Measurements from ENCODE around the gene TGFBR3. TPM values are rescaled to one million over a fixed set of nuclear protein-coding genes. Genes with fewer than 3 reads are reported as not detected.

TGFBR3 gene
- total and polyA plus RNA-seq, 2 of the 4 experiments (the other 2 are of a cell fraction) = 3.0 to 11.3 TPM

DNA sequence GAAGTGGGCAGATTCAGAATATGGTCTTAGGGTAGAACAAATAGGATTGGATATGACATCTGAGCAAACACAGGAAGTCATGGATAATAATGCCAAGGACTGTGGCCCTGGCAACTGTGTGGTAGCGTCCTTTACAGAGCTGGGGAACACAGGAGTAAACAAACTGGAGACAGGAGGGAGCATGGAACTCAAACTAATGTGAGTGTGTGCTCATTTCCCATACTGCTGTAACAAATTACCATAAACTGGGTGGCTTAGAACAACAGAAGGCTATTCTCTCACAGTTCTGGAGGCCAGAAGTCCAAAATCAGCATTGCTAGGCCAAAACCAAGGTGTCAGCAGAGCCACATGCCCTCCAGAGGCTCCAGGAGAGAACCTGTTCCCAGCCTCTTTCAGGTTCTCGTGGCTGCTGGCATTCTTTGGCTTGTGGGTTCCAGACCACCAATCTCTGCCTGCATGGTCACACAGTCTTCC, 106.4 kb downstream of the TGFBR3 start:
- H2AFZ ChIP-seq (replicated peaks; ENCODE audit: low read length, poor library complexity) = no peak overlapping the region
- dilution Hi-C loops (cut with HindIII; ENCODE audit: low sequenced_read_pairs, unreplicated experiment) = no loop called here
- H3K4me2 ChIP-seq (ENCODE audit: low read depth, low read length) = no peak overlapping the region
- ChIA-PET POLR2A (ENCODE audit: unreplicated experiment) (no interaction called here), CTCF (no interaction called here)
- H3K4ac ChIP-seq (ENCODE audit: low read depth, low read length) = 0 out of 2 replicates have a peak overlapping the region, but pooled peaks have one; percentile 20
- intact Hi-C loops (cut with micrococcal nuclease) = loop anchor here (5.0 kb wide), 1 partner anchor 108 kb away; the partner anchor contains the start of gene TGFBR3
- no peak overlapping the region for H3K14ac ChIP-seq (replicated peaks; ENCODE audit: low read depth, low read length)
- H3K27ac ChIP-seq (ENCODE audit: insufficient read depth, low read length) = no peak overlapping the region
- H3K9me3 ChIP-seq (ENCODE audit: control insufficient read depth, insufficient read depth, low read length) = no peaks in the 10 kb centered on the region
- no peak overlapping the region for H2AK9ac ChIP-seq (replicated peaks; ENCODE audit: low read depth, low read length, poor library complexity)
- peak overlapping the region; percentile 40; the same call in 1 of the 2 replicates for H2AK5ac ChIP-seq (ENCODE audit: low read depth, low read length)
- no TSS peak for BruUV-seq (replicated peaks)
- peaks cover 15% of the 10 kb centered on the region for H3K9me1 ChIP-seq (ENCODE audit: insufficient read depth, low read length)
- no peak for TF ChIP-seq CHD1 (IDR thresholded peaks at IDR 0.05; ENCODE audit: low read depth, low read length)
- TF ChIP-seq RFX5 (IDR thresholded peaks at IDR 0.05; ENCODE audit: low read depth, low read length) = no peak
- no peak for TF ChIP-seq SMC3 (IDR thresholded peaks at IDR 0.05; ENCODE audit: low read depth, low read length)
- TF ChIP-seq POLR2A (IDR thresholded peaks at IDR 0.05; ENCODE audit: low read depth, low read length) = no peak
- no peak for TF ChIP-seq BHLHE40 (IDR thresholded peaks at IDR 0.05; ENCODE audit: low read depth, low read length)
- TF ChIP-seq RAD21 (IDR thresholded peaks at IDR 0.05; ENCODE audit: low read length) = no peak
- TF ChIP-seq, protein P1, sequence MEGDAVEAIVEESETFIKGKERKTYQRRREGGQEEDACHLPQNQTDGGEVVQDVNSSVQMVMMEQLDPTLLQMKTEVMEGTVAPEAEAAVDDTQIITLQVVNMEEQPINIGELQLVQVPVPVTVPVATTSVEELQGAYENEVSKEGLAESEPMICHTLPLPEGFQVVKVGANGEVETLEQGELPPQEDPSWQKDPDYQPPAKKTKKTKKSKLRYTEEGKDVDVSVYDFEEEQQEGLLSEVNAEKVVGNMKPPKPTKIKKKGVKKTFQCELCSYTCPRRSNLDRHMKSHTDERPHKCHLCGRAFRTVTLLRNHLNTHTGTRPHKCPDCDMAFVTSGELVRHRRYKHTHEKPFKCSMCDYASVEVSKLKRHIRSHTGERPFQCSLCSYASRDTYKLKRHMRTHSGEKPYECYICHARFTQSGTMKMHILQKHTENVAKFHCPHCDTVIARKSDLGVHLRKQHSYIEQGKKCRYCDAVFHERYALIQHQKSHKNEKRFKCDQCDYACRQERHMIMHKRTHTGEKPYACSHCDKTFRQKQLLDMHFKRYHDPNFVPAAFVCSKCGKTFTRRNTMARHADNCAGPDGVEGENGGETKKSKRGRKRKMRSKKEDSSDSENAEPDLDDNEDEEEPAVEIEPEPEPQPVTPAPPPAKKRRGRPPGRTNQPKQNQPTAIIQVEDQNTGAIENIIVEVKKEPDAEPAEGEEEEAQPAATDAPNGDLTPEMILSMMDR (conservative IDR thresholded peaks at IDR 0.05; ENCODE audit: low read depth, low read length) = no peak
- TF ChIP-seq MAZ (IDR thresholded peaks at IDR 0.05; ENCODE audit: borderline replicate concordance, low read depth, low read length) = no peak
- TF ChIP-seq MXI1 (IDR thresholded peaks at IDR 0.05; ENCODE audit: borderline replicate concordance, low read depth, low read length) = no peak
- no peak for TF ChIP-seq NFE2L2 (IDR thresholded peaks at IDR 0.05; ENCODE audit: low read depth, low read length)
- no peak for TF ChIP-seq MAFK (IDR thresholded peaks at IDR 0.05; ENCODE audit: low read depth, low read length)
- TF ChIP-seq, protein P2, sequence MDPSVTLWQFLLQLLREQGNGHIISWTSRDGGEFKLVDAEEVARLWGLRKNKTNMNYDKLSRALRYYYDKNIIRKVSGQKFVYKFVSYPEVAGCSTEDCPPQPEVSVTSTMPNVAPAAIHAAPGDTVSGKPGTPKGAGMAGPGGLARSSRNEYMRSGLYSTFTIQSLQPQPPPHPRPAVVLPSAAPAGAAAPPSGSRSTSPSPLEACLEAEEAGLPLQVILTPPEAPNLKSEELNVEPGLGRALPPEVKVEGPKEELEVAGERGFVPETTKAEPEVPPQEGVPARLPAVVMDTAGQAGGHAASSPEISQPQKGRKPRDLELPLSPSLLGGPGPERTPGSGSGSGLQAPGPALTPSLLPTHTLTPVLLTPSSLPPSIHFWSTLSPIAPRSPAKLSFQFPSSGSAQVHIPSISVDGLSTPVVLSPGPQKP (IDR thresholded peaks at IDR 0.05; ENCODE audit: borderline replicate concordance, low read depth, low read length) = no peak
- TF ChIP-seq FOS (IDR thresholded peaks at IDR 0.05; ENCODE audit: low read depth, low read length) = no peak
- no peak for TF ChIP-seq RCOR1 (IDR thresholded peaks at IDR 0.05; ENCODE audit: insufficient replicate concordance, low read length)
- TF ChIP-seq USF2 (IDR thresholded peaks at IDR 0.05; ENCODE audit: low read depth, low read length) = no peak
- TF ChIP-seq CEBPB (IDR thresholded peaks at IDR 0.05; ENCODE audit: low read depth, low read length) = no peak
- no peak overlapping the region for H2BK5ac ChIP-seq (ENCODE audit: low read depth, low read length, poor library complexity, severe bottlenecking)
- peaks cover 20% of the 10 kb centered on the region for H3K4me1 ChIP-seq (ENCODE audit: control insufficient read depth, insufficient read depth, low read length)
- no peaks in the 10 kb centered on the region for H3K27me3 ChIP-seq (ENCODE audit: control insufficient read depth, insufficient read depth, low read length)
- H2BK120ac ChIP-seq (ENCODE audit: low read depth, low read length) = no peak overlapping the region
- no peak overlapping the region for H3K18ac ChIP-seq (ENCODE audit: low read depth, low read length)
- H3K56ac ChIP-seq (ENCODE audit: extremely low read depth, insufficient read depth, low read length) = no peak overlapping the region
- no peak overlapping the region for H3K23ac ChIP-seq (ENCODE audit: low read depth, low read length)
- no peaks in the 10 kb centered on the region for H4K20me1 ChIP-seq (ENCODE audit: insufficient read depth, low read length)
- H2BK15ac ChIP-seq (ENCODE audit: low read depth, low read length) = 0 out of 3 replicates have a peak overlapping the region, but pooled peaks have one; percentile 21
- H4K91ac ChIP-seq (ENCODE audit: insufficient read depth, low read depth, low read length) = no peak overlapping the region; the same call in 1 of the 2 replicates
- no peaks in the 10 kb centered on the region for H3K36me3 ChIP-seq (ENCODE audit: control insufficient read depth, insufficient read depth, low read length)
- no peak for DNase-seq
- H3K79me1 ChIP-seq (ENCODE audit: low read depth in 1 of 2, low read length in 2 of 2) = peaks cover 0 to 4% of the 10 kb centered on the region in 2 experiments; a peak in 2 of 4 replicates
- WGBS, 2 experiments (ENCODE audit: extremely low coverage in 2 of 2, insufficient read length in 1 of 2) = no CpG with 5 or more reads among the region's 2 CpGs
- no peak for ATAC-seq (ENCODE audit: low read depth)
- no peak overlapping the region for H3K9ac ChIP-seq (ENCODE audit: low read depth, low read length)
- H4K8ac ChIP-seq (ENCODE audit: low read depth in 2 of 2, low read length in 2 of 2) = no peak overlapping the region
- H2BK20ac ChIP-seq (ENCODE audit: low read depth, low read length) = peak overlapping the region; percentile 23; the same call in 1 of the 2 replicates
- in situ Hi-C loops (cut with MboI; ENCODE audit: low sequenced_read_pairs) = no loop called here
- no peak overlapping the region for H3K4me3 ChIP-seq (ENCODE audit: insufficient read depth, low read depth, low read length)
- no peak overlapping the region for H4K5ac ChIP-seq (ENCODE audit: low read depth, low read length)
